ENCODE data around the gene CFAP97.
A peak's percentile ranks its signal among the peaks of the same experiment; 100 is the strongest.
"Not testable (repeated sequence)": the region's sequence is repeated elsewhere in the genome, so short reads cannot be mapped to it uniquely, and the experiment has no call there.

Gene CFAP97

GRCh38 chr4:185203486-185204237 is at the start of gene CFAP97:
CFAP97 (minus strand) TSS chr4:185204000; CDS start chr4:185191196, 12,804 bp downstream.
- no peaks in the 10 kb centered on the region for H3K27me3 Mint-ChIP-seq (ENCODE audit: low read depth)
- peaks cover 24% of the 10 kb centered on the region for H3K4me1 Mint-ChIP-seq (ENCODE audit: low read depth)
- H3K9me3 Mint-ChIP-seq = no peaks in the 10 kb centered on the region
- peak within 1 kb of the TSS; percentile 99 for H3K27ac Mint-ChIP-seq
- H3K4me3 Mint-ChIP-seq = peak within 1 kb of the TSS; percentile 98
- H3K36me3 Mint-ChIP-seq (ENCODE audit: low read depth) = peaks cover 2% of the 10 kb centered on the region

DNA sequence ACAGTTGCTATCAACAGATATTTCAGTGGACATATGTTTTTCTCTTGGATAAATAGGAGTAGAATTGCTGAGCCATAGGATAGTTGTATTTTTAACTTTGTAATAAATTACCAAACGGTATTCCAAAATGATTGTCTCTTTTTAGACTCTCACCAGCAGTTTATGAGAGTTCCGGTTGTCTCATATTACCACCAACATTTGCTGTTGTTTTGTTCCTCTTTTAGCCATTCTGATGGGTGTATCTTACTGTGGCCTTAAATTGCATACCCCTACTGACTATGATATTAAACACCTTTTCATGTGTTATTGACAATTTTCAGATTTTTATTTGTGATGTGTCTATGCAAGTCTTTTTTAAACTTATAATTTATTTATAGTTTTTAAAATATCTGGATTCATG is 45.3 kb upstream of the CFAP97 start:
- Mint-ChIP-seq H3K36me3 (ENCODE audit: low read depth) (peaks cover 18% of the 10 kb centered on the region), H3K27me3 (ENCODE audit: low read depth) (no peaks in the 10 kb centered on the region), H3K9me3 (no peaks in the 10 kb centered on the region), H3K4me3 (no peak overlapping the region), H3K27ac (no peak overlapping the region), H3K4me1 (ENCODE audit: low read depth) (peaks cover 18% of the 10 kb centered on the region)

DNA sequence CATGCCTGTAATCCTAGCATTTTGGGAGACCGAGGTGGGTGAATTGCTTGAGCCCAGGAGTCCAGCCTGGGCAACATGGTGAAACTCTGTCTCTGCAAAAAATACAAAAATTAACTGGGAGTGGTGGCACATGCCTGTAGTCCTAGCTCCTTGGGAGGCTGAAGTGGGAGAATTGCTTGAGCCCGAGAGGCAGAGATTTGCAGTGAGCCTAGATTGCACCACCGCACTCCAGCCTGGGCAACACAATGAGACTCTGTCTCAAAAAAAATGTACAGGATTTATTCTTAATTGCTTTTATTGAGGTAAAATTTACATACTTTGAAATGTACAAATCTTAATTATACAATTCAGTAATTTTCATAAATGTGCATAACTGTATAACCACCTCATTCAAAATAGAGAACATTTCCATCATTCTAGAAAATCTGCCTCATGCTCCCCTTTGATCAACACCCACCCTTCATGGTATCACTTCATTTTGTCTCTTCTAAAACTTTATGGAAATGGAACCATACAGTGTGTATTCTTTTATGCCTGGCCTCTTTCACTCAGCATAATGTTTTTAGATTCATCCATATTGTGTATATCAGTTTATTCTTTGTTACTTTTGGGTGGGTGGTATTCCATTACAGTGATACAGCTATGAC is 44.7 kb upstream of the CFAP97 start:
- H3K27ac Mint-ChIP-seq = no peak overlapping the region

DNA sequence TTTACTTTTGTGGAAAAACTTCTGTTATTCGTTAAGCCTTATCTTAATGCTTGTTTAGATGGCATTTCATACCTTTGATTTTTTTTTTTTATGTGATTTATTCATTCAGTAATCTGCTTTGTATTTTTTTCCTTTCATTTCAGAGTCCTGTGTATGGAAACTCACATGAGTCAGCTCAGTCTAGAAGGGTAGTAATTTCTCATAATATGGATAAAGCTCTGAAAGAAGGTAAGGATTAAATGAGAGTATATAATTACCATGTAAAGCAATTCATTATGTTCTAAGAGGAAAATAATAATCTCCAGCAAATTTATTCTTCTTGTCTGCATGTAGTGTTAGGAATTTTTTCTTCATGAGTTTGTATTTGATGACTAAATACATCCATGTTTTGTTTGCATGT is 43.4 kb upstream of the CFAP97 start:
- no peak overlapping the region for H3K27ac Mint-ChIP-seq
- peaks cover 14% of the 10 kb centered on the region for H3K36me3 Mint-ChIP-seq (ENCODE audit: low read depth)
- H3K4me1 Mint-ChIP-seq (ENCODE audit: low read depth) = peaks cover 16% of the 10 kb centered on the region
- no peaks in the 10 kb centered on the region for H3K9me3 Mint-ChIP-seq
- H3K27me3 Mint-ChIP-seq (ENCODE audit: low read depth) = no peaks in the 10 kb centered on the region
- H3K4me3 Mint-ChIP-seq = no peak overlapping the region

More for the DNA sequence above, 44.7 kb upstream of the CFAP97 start:
- peaks cover 14% of the 10 kb centered on the region for H3K4me1 Mint-ChIP-seq (ENCODE audit: low read depth)
- H3K4me3 Mint-ChIP-seq = no peak overlapping the region
- H3K36me3 Mint-ChIP-seq (ENCODE audit: low read depth) = peaks cover 17% of the 10 kb centered on the region
- no peaks in the 10 kb centered on the region for H3K9me3 Mint-ChIP-seq
- H3K27me3 Mint-ChIP-seq (ENCODE audit: low read depth) = no peaks in the 10 kb centered on the region

DNA sequence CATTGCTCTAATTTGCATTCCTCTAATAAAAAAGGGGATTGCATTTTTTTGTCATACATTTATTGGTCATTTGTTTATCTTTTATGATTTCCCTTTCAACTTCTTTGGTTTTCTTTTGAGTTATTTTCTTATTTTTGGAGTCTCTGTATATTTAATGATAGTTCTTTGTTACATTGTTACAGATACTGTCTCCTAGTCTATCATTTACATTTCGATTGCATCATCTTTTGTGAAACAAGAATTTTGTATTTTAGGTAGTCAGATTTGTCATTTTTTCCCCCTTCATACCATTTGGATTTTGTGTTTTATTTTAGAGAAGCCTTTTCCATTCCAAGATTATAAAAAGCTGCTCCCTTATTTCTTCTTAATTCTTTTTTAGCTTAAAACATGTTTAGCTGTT is 42.7 kb upstream of the CFAP97 start:
- Mint-ChIP-seq H3K9me3 (no peaks in the 10 kb centered on the region), H3K4me3 (no peak overlapping the region), H3K36me3 (ENCODE audit: low read depth) (peaks cover 12% of the 10 kb centered on the region), H3K27me3 (ENCODE audit: low read depth) (no peaks in the 10 kb centered on the region), H3K27ac (no peak overlapping the region), H3K4me1 (ENCODE audit: low read depth) (peaks cover 13% of the 10 kb centered on the region)

DNA sequence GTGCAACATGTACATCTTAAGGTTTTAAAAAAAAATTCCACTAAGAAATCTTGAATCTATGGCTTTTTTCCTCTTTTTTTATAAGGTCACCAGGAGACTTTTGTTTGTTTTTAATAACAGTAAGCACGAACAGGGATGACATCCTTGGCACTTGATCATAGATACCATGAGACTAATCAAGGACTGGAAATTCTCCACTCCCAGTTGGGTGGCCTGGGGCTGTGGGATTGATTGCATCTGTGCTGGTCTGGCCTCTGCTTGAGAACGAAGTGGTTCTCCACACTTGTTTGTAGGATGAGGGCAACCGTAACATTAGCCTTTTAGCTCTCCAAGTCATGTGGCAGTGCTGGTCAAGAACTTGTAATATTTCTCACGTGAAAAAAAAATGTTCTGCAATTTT is 41.0 kb upstream of the CFAP97 start:
- H3K27ac Mint-ChIP-seq = no peak overlapping the region
- H3K27me3 Mint-ChIP-seq (ENCODE audit: low read depth) = no peaks in the 10 kb centered on the region
- H3K36me3 Mint-ChIP-seq (ENCODE audit: low read depth) = peaks cover 4% of the 10 kb centered on the region
- no peaks in the 10 kb centered on the region for H3K9me3 Mint-ChIP-seq
- peaks cover 5% of the 10 kb centered on the region for H3K4me1 Mint-ChIP-seq (ENCODE audit: low read depth)
- no peak overlapping the region for H3K4me3 Mint-ChIP-seq

- peaks cover 4% of the 10 kb centered on the region for H3K36me3 Mint-ChIP-seq (ENCODE audit: low read depth)
- H3K27ac Mint-ChIP-seq = no peak overlapping the region
- H3K4me1 Mint-ChIP-seq (ENCODE audit: low read depth) = peaks cover 5% of the 10 kb centered on the region
- no peaks in the 10 kb centered on the region for H3K27me3 Mint-ChIP-seq (ENCODE audit: low read depth)
- H3K4me3 Mint-ChIP-seq = no peak overlapping the region
- H3K9me3 Mint-ChIP-seq = no peaks in the 10 kb centered on the region
These were observed 40.1 kb upstream of the CFAP97 start for GRCh38 chr4:185243879-185244278.

DNA sequence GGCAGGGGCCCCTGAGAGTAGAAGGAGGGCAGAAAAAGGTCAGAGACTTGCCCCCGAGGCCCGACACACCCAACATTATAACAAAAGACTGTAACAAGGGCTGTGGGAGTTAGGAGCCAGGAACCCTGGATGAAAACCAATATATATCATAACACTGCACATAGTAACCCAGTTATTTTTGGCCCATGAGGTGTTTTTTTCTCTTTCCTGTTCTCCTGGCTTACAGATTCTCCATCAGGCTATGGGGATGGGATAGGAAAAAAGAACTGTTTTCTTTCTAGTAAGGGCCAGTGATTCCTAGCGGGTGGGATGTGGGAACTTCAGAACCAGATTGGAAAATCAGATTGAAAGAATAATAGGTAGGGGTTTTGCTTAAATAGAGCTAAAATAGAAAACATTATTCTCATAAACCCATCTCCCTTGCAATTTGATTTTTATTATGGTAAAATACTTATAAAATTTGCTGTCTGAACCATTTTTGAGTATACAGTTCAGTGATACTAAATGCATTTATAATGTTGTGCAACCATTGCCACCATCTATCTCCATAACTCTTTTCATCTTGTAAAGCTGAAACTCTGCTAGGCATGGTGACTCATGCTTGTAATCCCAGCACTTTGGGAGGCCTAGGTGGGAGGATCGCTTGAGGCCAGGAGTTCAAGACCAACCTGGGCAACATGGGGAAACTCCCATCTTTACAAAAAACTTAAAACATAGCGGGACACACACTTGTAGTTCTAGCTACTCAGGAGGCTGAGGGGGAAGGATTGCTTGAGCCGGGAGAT is 39.1 kb upstream of the CFAP97 start:
- Mint-ChIP-seq H3K4me3 (no peak overlapping the region), H3K4me1 (ENCODE audit: low read depth) (peaks cover 9% of the 10 kb centered on the region), H3K9me3 (no peaks in the 10 kb centered on the region), H3K36me3 (ENCODE audit: low read depth) (peaks cover 10% of the 10 kb centered on the region), H3K27me3 (ENCODE audit: low read depth) (no peaks in the 10 kb centered on the region), H3K27ac (no peak overlapping the region)

DNA sequence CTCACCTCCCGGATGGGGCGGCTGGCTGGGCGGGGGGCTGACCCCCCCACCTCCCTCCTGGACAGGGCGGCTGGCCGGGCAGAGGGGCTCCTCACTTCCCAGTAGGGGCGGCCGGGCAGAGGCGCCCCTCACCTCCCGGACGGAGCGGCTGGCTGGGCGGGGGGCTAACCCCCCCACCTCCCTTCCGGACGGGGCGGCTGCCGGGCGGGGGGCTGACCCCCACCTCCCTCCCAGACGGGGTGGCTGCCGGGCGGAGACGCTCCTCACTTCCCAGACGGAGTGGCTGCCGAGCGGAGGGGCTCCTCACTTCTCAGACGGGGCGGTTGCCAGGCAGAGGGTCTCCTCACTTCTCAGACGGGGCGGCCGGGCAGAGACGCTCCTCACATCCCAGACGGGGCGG is 36.7 kb upstream of the CFAP97 start:
- not testable (repeated sequence) for H3K9me3 Mint-ChIP-seq; H3K27ac Mint-ChIP-seq; H3K4me1 Mint-ChIP-seq (ENCODE audit: low read depth); H3K27me3 Mint-ChIP-seq (ENCODE audit: low read depth); H3K4me3 Mint-ChIP-seq; H3K36me3 Mint-ChIP-seq (ENCODE audit: low read depth)

- Mint-ChIP-seq H3K27ac (no peak overlapping the region), H3K36me3 (ENCODE audit: low read depth) (peaks cover 6% of the 10 kb centered on the region), H3K4me1 (ENCODE audit: low read depth) (peaks cover 6% of the 10 kb centered on the region), H3K27me3 (ENCODE audit: low read depth) (no peaks in the 10 kb centered on the region), H3K9me3 (no peaks in the 10 kb centered on the region), H3K4me3 (no peak overlapping the region)
These were observed 35.0 kb upstream of the CFAP97 start for GRCh38 chr4:185238750-185239149.

- Mint-ChIP-seq H3K9me3 (no peaks in the 10 kb centered on the region), H3K27ac (no peak overlapping the region), H3K4me1 (ENCODE audit: low read depth) (peaks cover 6% of the 10 kb centered on the region), H3K4me3 (no peak overlapping the region), H3K36me3 (ENCODE audit: low read depth) (peaks cover 6% of the 10 kb centered on the region), H3K27me3 (ENCODE audit: low read depth) (no peaks in the 10 kb centered on the region)
These were observed 34.4 kb upstream of the CFAP97 start for GRCh38 chr4:185238215-185238681.

DNA sequence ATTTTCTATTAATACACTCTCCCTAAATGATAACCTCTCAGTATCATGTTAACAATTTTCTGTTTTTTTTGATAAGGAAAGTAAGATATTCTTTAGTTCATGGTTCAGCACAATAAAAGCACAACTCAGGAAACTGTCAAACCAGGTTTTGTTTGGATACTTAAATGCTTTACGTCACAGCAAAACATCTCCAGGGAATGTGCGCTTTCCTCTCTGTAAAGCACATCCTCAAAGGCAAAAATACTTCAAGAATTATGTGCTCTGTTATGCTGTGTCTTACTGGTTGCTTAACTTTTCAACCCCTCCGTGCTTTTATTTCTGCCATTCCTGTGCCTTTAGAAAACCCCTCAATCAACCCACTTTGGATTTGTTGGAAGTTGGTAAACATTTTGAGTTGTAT is 33.4 kb upstream of the CFAP97 start:
- Mint-ChIP-seq H3K4me1 (ENCODE audit: low read depth) (peaks cover 8% of the 10 kb centered on the region), H3K27ac (no peak overlapping the region), H3K27me3 (ENCODE audit: low read depth) (no peaks in the 10 kb centered on the region), H3K9me3 (no peaks in the 10 kb centered on the region), H3K36me3 (ENCODE audit: low read depth) (peaks cover 6% of the 10 kb centered on the region), H3K4me3 (no peak overlapping the region)

- Mint-ChIP-seq H3K9me3 (no peaks in the 10 kb centered on the region), H3K27me3 (ENCODE audit: low read depth) (no peaks in the 10 kb centered on the region), H3K4me1 (ENCODE audit: low read depth) (peaks cover 10% of the 10 kb centered on the region), H3K4me3 (no peak overlapping the region), H3K27ac (no peak overlapping the region), H3K36me3 (ENCODE audit: low read depth) (peaks cover 6% of the 10 kb centered on the region)
These were observed 32.2 kb upstream of the CFAP97 start for GRCh38 chr4:185235843-185236503.

DNA sequence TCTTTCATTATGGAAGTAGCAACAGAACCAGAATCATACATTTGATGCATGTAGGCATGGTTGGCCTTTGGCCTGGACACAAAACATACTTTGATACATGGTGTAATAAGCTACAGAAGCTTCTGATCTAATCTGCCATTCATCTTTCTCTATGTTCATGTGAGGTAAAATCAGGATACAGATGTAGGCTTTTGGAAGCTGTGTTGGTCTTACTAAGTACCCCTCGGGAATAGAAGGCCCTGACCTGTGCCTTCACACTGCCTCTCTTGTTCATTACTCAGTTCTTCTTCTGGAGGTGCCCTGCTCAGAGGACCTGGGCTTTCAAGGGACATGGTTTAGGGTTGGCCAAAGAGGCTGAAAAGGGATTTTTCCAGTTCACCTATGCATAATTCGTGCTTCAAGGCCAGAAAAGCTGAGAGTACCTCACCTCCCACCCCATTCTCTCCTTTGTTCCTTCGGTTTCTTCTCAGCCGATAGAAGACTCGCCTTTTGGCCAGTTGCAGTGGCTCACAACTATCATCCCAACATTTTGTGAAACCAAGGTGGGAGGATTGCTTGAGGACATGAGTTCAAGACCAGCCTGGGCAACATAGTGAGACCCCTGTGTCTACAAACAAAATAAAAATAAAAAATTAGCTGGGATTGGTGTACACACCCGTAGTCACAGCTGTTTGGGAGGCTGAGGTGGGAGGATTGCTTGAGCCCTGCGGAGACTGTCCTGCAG is 31.5 kb upstream of the CFAP97 start:
- Mint-ChIP-seq H3K9me3 (no peaks in the 10 kb centered on the region), H3K36me3 (ENCODE audit: low read depth) (peaks cover 6% of the 10 kb centered on the region), H3K4me3 (no peak overlapping the region), H3K27ac (no peak overlapping the region), H3K4me1 (ENCODE audit: low read depth) (peaks cover 10% of the 10 kb centered on the region), H3K27me3 (ENCODE audit: low read depth) (no peaks in the 10 kb centered on the region)
